ENCODE data around the gene ZBTB7B. TPM values are rescaled to one million over a fixed set of nuclear protein-coding genes. Genes with fewer than 3 reads are reported as not detected.

ZBTB7B gene
- total RNA-seq, 1 donor from 2014 or later, result 80.4 TPM

- no peaks in the 10 kb centered on the region for H3K9me3 ChIP-seq
- peaks cover 58% of the 10 kb centered on the region for H3K4me1 ChIP-seq
- no peaks in the 10 kb centered on the region for H3K27me3 ChIP-seq
- peak overlapping the region; percentile 93 for H3K27ac ChIP-seq
- intact Hi-C loops (cut with DNase I), result no loop called here
- peak; percentile 87 for DNase-seq
- peak; percentile 4 for ATAC-seq
- peak overlapping the region; percentile 88 for H3K4me3 ChIP-seq
- no peaks in the 10 kb centered on the region for H3K36me3 ChIP-seq
- no peak for TF ChIP-seq CTCF (IDR thresholded peaks at IDR 0.05)
These were observed 2.7 kb downstream of the ZBTB7B start for GRCh38 chr1:155005076-155006011.

GRCh38 chr1:155006601-155007101 is 4.0 kb downstream of the ZBTB7B start:
- Histone ChIP-seq H3K4me1 (peaks cover 71% of the 10 kb centered on the region), H3K4me3 (no peak overlapping the region), H3K27ac (peak overlapping the region; percentile 93), H3K27me3 (no peaks in the 10 kb centered on the region), H3K36me3 (no peaks in the 10 kb centered on the region), H3K9me3 (no peaks in the 10 kb centered on the region)
- no peak for TF ChIP-seq CTCF (IDR thresholded peaks at IDR 0.05)
- intact Hi-C loops (cut with DNase I), result no loop called here
- no peak for DNase-seq
- ATAC-seq, result no peak

- no peaks in the 10 kb centered on the region for H3K9me3 ChIP-seq
- intact Hi-C loops (cut with DNase I), result no loop called here
- peak overlapping the region; percentile 93 for H3K27ac ChIP-seq
- H3K36me3 ChIP-seq, result no peaks in the 10 kb centered on the region
- H3K4me1 ChIP-seq, result peaks cover 78% of the 10 kb centered on the region
- no peaks in the 10 kb centered on the region for H3K27me3 ChIP-seq
- no peak for ATAC-seq
- TF ChIP-seq CTCF (IDR thresholded peaks at IDR 0.05), result no peak
- DNase-seq, result peak; percentile 79
- H3K4me3 ChIP-seq, result peak overlapping the region; percentile 41
These were observed 4.7 kb downstream of the ZBTB7B start for GRCh38 chr1:155007251-155007828.

- ATAC-seq, result peak; percentile 4
- H3K27ac ChIP-seq, result peak overlapping the region; percentile 93
- H3K27me3 ChIP-seq, result no peaks in the 10 kb centered on the region
- no peaks in the 10 kb centered on the region for H3K36me3 ChIP-seq
- H3K4me1 ChIP-seq, result peaks cover 87% of the 10 kb centered on the region
- intact Hi-C loops (cut with DNase I), result no loop called here
- DNase-seq, result no peak
- H3K4me3 ChIP-seq, result peak overlapping the region; percentile 41
- no peak for TF ChIP-seq CTCF (IDR thresholded peaks at IDR 0.05)
- H3K9me3 ChIP-seq, result no peaks in the 10 kb centered on the region
These were observed 5.7 kb downstream of the ZBTB7B start for GRCh38 chr1:155008015-155008941.

- peak overlapping the region; percentile 41 for H3K4me3 ChIP-seq
- no peaks in the 10 kb centered on the region for H3K27me3 ChIP-seq
- H3K36me3 ChIP-seq, result peaks cover 4% of the 10 kb centered on the region
- DNase-seq (no peak), ATAC-seq (no peak)
- H3K9me3 ChIP-seq, result no peaks in the 10 kb centered on the region
- intact Hi-C loops (cut with DNase I), result no loop called here
- TF ChIP-seq CTCF (IDR thresholded peaks at IDR 0.05), result no peak
- peaks cover 85% of the 10 kb centered on the region for H3K4me1 ChIP-seq
- H3K27ac ChIP-seq, result peak overlapping the region; percentile 93
These were observed 6.7 kb downstream of the ZBTB7B start for GRCh38 chr1:155009221-155009711.
